Measurements from ENCODE around the gene TMEM39B.
A peak's percentile ranks its signal among the peaks of the same experiment; 100 is the strongest.
"Not testable (repeated sequence)": the region's sequence is repeated elsewhere in the genome, so short reads cannot be mapped to it uniquely, and the experiment has no call there.

The TMEM39B gene

GRCh38 chr1:32071758-32072621 is 749 bp upstream of the TMEM39B start:
- DNase-seq, result no peak

GRCh38 chr1:32073299-32074229 is 825 bp downstream of the TMEM39B start:
- no peak for DNase-seq

DNA sequence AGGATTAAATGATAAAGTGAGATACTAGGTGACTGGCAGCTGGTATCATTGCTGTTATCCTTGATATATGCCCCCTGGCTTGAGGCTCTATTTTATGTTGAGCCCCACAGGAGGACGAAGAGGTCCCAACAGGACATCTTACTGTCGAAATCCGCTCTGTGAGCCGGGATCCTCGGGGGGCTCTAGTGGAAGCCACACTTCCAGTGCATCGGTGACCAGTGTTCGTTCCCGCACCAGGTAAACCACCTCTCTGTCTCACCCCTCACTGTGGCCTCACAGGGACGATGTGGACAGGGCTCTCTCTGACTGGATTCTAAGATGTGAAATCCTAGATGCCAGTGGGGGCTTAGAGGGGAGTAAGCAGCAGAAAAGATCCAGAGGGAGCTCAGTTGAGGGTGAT is 2.1 kb downstream of the TMEM39B start:
- DNase-seq, result no peak

- DNase-seq, result no peak
Observed at GRCh38 chr1:32077451-32077850, 4.7 kb downstream of the TMEM39B start.

- DNase-seq, result no peak
Observed at GRCh38 chr1:32082022-32082421, 9.3 kb downstream of the TMEM39B start.

DNA sequence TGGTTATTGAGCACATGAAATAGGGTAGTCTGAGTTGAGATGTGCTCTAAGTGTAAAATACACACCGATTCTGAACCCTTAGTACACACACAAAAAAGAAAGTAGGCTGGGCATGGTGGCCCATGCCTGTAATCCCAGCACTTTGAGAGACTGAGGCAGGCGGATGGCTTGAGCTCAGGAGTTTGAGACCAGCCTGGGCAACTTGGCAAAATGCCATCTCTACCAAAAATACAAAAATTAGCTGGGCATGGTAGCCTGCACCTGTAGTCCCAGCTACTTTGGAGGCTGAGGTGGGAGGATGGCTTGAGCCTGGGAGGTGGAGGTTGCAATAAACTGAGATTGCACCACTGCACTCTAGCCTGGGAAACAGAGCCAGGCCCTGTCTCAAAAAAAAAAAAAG is 13.6 kb downstream of the TMEM39B start:
- not testable (repeated sequence) for DNase-seq

DNA sequence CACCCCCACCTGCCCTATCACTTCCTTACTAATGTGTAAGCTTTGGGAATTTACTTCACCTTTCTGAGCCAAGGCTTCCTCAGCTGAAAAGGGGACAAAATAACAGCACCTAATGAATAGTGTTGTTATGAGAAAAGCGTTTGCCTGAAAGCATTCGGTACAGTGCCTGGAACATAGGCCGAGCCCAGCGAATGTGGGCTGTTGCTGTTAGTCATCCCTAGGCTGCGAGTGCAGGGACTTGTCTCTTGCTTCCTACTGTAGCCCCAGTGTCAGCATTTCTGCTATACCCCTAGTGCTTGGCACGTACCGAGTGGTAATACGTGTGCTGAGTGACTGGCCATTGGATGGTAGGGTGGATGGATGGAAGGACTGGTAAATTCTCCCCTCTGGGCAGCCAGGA is 18.4 kb downstream of the TMEM39B start:
- no peak for DNase-seq

- no peak for DNase-seq
Observed at GRCh38 chr1:32091591-32091990, 18.9 kb downstream of the TMEM39B start.

GRCh38 chr1:32094746-32095521 is 22.2 kb downstream of the TMEM39B start:
- DNase-seq, result no peak

DNA sequence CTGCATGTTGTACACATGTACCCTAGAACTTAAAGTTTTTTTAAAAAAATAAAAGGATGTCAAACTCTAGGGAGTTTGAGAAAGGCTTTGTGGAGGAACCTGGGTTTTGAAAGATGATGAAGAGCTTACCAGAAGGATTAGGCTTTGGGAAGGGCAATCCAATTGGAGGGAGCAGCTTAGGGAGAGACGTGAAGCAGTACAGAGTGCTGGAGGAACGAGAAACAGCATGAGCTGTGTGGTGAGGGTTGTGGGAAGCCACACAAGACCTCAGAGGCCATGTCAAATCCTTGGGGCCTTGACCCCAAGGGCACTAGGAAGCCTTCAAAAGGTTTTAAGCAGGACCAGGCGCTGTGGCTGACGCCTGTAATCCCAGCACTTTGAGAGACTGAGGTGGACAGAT is 26.7 kb downstream of the TMEM39B start:
- DNase-seq, result no peak

DNA sequence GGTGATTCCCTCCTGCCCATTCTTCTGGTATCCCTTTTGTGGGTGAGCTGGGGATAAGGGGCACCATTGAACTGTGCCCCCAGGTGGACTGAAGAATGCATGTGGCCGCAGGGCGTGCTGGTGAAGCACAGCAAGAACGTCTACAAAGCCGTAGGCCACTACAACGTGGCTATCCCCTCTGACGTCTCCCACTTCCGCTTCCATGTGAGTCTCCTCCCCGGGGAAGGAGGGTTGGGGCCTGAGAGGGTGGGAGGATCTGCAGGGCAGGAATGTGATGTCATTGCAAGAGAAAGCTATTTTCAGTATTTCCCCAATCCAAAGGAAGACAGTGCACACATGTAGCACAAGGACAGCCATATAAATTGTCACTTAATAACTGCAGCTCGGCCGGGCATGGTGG is 27.6 kb downstream of the TMEM39B start:
- no peak for DNase-seq

DNA sequence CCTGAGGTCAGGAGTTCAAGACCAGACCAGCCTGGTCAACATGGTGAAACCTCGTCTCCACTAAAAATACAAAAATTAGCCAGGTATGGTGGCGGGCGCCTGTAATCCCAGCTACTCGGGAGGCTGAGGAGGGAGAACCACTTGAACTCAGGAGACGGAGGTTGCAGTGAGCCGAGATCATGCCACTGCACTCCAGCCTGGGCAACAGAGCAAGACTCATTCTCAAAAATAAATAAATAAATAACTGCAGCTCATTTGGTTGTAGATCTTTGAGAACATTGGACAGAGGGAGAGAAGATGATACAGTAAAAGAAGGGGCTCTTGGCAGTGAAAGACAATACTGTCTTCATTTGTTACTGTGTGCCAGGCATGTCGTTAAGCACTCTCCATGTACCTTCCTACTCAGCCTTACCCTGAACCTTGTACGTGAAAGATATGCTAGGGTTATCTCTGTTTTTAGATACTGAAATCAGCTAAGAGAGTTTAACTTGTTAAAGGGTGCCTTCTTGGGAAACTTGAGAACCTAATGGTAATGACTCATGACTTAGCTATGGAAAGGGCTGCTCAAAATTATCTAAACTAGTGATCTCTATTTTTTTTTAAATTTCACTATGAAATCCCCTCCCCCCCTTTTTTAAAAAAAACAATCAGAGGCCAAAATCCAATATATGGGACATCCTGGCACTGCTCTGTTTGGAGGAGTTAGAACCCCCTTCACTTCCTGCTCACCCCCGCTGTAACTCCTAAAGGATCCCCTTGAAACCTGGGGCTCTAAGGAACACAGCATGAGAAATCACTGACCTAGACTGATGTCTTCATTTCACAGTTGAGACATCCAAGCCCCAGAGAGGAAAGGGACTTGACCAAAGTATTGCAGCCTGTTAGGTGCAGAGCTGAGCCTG is 28.3 kb downstream of the TMEM39B start:
- no peak for DNase-seq

DNA sequence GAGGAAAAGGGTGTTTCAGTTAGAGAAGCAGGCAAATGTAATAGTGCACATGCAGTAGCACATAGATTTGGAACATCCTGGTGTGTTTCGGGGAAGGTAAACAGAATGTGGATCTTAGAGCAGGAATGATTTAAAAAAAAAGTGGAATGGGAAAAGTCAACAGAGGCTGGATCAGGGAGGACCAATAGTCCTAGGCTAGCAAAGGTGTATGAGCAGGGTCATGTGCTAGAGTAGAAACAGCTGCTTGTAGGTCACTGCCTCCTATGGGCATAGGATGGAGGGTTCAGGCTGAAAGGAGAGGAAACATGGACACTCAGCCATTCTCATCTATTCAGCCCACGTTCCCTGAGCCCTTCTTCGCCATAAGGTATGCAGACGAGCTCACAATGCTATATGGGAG is 31.4 kb downstream of the TMEM39B start:
- DNase-seq, result no peak

DNA sequence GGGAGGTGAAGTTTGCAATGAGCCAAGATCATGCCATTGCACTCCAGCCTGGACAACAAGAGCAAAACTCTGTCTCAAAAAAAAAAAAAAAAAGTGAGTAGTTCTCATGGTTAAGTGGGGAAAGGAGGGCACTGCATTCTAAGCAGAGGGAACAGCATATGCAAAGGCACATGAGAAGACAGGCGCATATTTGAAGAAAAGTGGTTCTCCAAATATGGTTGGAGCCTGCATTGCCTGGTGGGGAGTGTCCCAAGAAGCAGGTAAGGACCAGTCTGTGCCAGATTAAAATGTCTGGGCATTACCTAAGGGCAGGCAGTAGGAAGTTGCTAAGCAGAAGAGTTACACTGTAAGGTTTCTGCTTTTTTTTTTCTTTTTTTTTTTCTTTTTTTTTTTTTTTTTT is 32.6 kb downstream of the TMEM39B start:
- no peak for DNase-seq

- no peak for DNase-seq
Observed at GRCh38 chr1:32106663-32107275, 34.0 kb downstream of the TMEM39B start.

DNA sequence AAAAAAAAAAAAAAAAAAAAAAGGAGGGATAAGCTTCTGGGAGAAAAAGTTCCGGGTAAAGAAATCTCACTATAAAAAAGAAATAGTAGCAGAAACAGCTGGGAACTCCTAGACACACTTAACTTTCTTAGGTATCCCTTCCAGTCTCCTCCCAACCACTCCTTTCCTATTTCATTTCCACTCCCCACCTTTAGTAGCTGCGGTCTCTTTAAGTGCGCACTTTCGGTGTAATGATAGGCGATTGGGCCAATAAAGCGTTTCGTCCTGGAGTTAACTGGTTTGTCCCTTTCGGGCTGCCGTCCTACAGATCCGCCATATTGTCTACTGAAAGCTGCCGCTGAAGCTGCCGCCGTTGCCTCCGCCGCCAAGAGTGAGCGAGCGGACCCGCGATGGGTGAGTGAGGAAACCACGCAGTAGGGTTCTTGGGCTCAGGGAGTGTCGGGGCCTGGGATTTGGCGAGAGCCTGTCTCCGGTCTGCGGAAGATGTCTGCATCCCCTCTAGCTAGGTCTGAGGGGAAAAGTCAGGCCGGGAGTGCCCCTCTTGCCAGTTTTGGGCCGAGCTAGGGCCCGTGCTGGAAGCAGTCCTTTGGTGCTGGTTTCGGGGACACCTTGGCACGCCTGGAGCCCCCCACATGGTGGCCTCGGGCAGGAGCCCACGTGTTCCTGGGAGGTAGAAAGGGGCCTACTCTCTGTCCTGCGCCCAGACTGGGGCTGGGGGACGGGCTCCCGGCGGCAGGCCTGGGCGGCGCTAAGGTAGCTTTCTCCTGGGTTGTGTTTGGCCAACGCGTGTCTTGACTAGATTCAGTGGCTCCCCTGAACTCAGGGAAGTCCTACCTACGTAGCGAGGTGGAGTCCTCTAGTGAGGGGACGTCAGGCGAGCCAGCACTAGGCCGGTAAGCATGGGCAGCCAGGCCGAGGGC is 35.3 kb downstream of the TMEM39B start, which contains the start of gene KPNA6:
TSS of gene KPNA6 (plus strand) at position 315 of the 920 bp plus-strand sequence. CDS start at position 390, 75 bp downstream.
- peak; percentile 77 to 87 for DNase-seq

- no peak for DNase-seq
Observed at GRCh38 chr1:32111040-32111623, 38.4 kb downstream of the TMEM39B start.

GRCh38 chr1:32111789-32112188 is 39.0 kb downstream of the TMEM39B start:
- DNase-seq, result no peak

DNA sequence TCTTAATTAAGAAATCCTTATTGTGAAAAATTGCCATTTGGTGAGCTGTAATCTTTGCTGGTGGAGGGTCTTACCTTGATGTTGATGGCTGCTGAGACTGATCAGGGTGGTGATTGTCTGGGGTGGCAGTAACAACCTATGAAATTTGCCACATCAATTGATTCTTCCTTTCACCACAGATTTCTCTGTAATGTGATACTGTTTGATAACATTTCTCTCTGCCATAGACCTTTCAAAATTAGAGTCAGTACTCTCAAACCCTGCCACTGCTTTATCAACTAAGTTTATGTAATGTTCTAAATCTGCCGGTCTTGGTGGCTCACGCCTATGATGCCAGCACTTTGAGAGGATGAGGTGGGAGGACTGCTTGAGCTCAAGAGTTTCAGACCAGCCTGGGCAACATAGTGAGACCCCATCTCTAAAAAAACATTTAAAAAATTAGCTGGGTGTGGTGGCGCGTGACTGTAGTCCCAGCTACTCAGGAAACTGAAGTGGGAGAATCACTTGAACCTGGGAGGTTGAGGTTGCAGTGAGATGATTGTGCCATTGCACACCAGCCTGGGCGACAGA is 40.2 kb downstream of the TMEM39B start:
- DNase-seq, result no peak

Measured in stimulated activated CD4-positive, alpha-beta T cell treated with anti-CD3 and anti-CD28 coated beads, Interleukin-4, amount 100 ng/mL, for 4 hours (primary cell).